HG02884 (cell line): ENCODE data around the gene CPT1C.

Experiments
- ATAC-seq: cut with Tn5 transposase; IDR thresholded peaks from one replicate; pipeline ENCODE4 v1.9.1; 2021; ENCODE audit warnings: mild to moderate bottlenecking, moderate library complexity; ENCODE audit not compliant: unreplicated experiment

Gene CPT1C

GRCh38 chr19:49660338-49660961, 30.5 kb upstream of the CPT1C start:
- no peak for ATAC-seq

GRCh38 chr19:49662011-49662410, 28.9 kb upstream of the CPT1C start:
- no peak for ATAC-seq

- ATAC-seq, result no peak
Measured at GRCh38 chr19:49663224-49663623, 27.7 kb upstream of the CPT1C start.

- no peak for ATAC-seq
Measured at GRCh38 chr19:49664171-49665035, 26.5 kb upstream of the CPT1C start.

GRCh38 chr19:49665036-49665350, 25.9 kb upstream of the CPT1C start:
- ATAC-seq, result no peak

GRCh38 chr19:49665351-49666119, 25.4 kb upstream of the CPT1C start, which contains the start of the genes BCL2L12 and IRF3:
BCL2L12 (plus strand) TSS chr19:49665933; CDS start chr19:49666693, 760 bp downstream.
IRF3 (minus strand) TSS chr19:49665857; CDS start chr19:49664838, 1,019 bp downstream.
- peak; percentile 72 for ATAC-seq

GRCh38 chr19:49666120-49666444, 24.8 kb upstream of the CPT1C start:
- no peak for ATAC-seq

- no peak for ATAC-seq
Measured at GRCh38 chr19:49667473-49667872, 23.4 kb upstream of the CPT1C start.

- ATAC-seq, result no peak
Measured at GRCh38 chr19:49669516-49669915, 21.4 kb upstream of the CPT1C start.

- ATAC-seq, result no peak
Measured at GRCh38 chr19:49672131-49672919, 18.6 kb upstream of the CPT1C start.

GRCh38 chr19:49676136-49676783, 14.7 kb upstream of the CPT1C start:
- no peak for ATAC-seq

GRCh38 chr19:49676784-49677230, 14.1 kb upstream of the CPT1C start:
- peak; percentile 56 for ATAC-seq

- no peak for ATAC-seq
Measured at GRCh38 chr19:49677231-49677900, 13.6 kb upstream of the CPT1C start, which contains the start of gene PRMT1. PRMT1 (plus strand) TSS chr19:49677271; CDS start chr19:49677281, 10 bp downstream.

- ATAC-seq, result no peak
Measured at GRCh38 chr19:49677901-49678674, 12.8 kb upstream of the CPT1C start.

- ATAC-seq, result no peak
Measured at GRCh38 chr19:49678985-49679770, 11.7 kb upstream of the CPT1C start.

- no peak for ATAC-seq
Measured at GRCh38 chr19:49679771-49680413, 11.0 kb upstream of the CPT1C start.
